HCT116 (cell line): Measurements from ENCODE around the gene CEND1. TPM values are rescaled to one million over a fixed set of nuclear protein-coding genes. Genes with fewer than 3 reads are reported as not detected.
A peak's percentile ranks its signal among the peaks of the same experiment; 100 is the strongest.

Experiments used
- ATAC-seq: fragments of 200-7000 bp; cut with Tn5 transposase; 2 replicates; pipeline ENCODE4 v1.9.1; 2020; ENCODE audit warnings: mild to moderate bottlenecking, moderate library complexity
- BruUV-seq: library from RNA; stranded (reverse); fragments of 400-500 nt; replicated peaks from 2 replicates; lab custom pipeline; 2021; lab: Mats Ljungman, UMichigan
- CTCF ChIA-PET: fragments of 300-600 bp; sonication (Branson Sonifier 250); formaldehyde crosslinking; loops from one replicate; lab custom pipeline; 2021; ENCODE audit warnings: antibody characterized with exemption; lab: Charles Lee
- POLR2A ChIA-PET: fragments of 300-600, 350-600 bp; sonication (Branson Sonifier 250); formaldehyde crosslinking; loops from one replicate; lab custom pipeline; 2021; ENCODE audit warnings: antibody characterized with exemption; lab: Charles Lee
- RAD21 ChIA-PET, 2 experiments: fragments of 300-600 bp; sonication (Branson Sonifier 250); formaldehyde crosslinking; loops; one replicate each; lab custom pipeline; 2023; ENCODE audit warnings: low total read pairs in 2 of 2; ENCODE audit not compliant: uncharacterized antibody in 2 of 2, unreplicated experiment in 2 of 2, low non-redundant PET in 1 of 2; lab: Charles Lee
- DNase-seq: peaks from one replicate; pipeline ENCODE4 v3.0.0-alpha.2; 2010; ENCODE audit warnings: low read depth, low spot score
- H2AFZ ChIP-seq: fragments of 200-600 bp; shearing (Covaris generic), sonication (generic); 2 replicates; pipeline ENCODE4 v1.6.1; 2017; ENCODE audit warnings: low read depth, mixed run types, mixed read lengths, antibody characterized with exemption, low read length; ENCODE audit not compliant: poor library complexity, severe bottlenecking
- H3K27ac ChIP-seq: 2 replicates; pipeline ENCODE4 v1.5.1; 2012; ENCODE audit warnings: low read depth, low read length
- H3K27me3 ChIP-seq: fragments of 200-600 bp; sonication (generic); 2 replicates; pipeline ENCODE4 v1.6.1; 2016; ENCODE audit warnings: mixed run types, low read length, mixed read lengths; ENCODE audit not compliant: insufficient read depth
- H3K36me3 ChIP-seq, 2 experiments: fragments of 200-500 bp in 1 of 2; fragments of 200-600 bp in 1 of 2; sonication (Bioruptor generic) in 1 of 2; sonication (generic) in 1 of 2; 2 replicates each; pipeline versions ENCODE4 v1.5.1 to v1.6.1; 2014 to 2016; ENCODE audit warnings: low read length in 2 of 2, inconsistent platforms in 1 of 2, mixed read lengths in 1 of 2, mixed run types in 1 of 2; ENCODE audit not compliant: insufficient read depth in 2 of 2, control insufficient read depth in 1 of 2
- H3K4me1 ChIP-seq, 2 experiments: fragments of 200-600 bp in 1 of 2; sonication (generic) in 1 of 2; 2 replicates each; pipeline versions ENCODE4 v1.5.1 to v1.6.1; 2012 to 2017; ENCODE audit warnings: low read length in 2 of 2, inconsistent platforms in 1 of 2, mild to moderate bottlenecking in 1 of 2, mixed read lengths in 1 of 2, mixed run types in 1 of 2, moderate library complexity in 1 of 2; ENCODE audit not compliant: insufficient read depth in 2 of 2, control insufficient read depth in 1 of 2
- H3K4me2 ChIP-seq: fragments of 200-600 bp; sonication (generic); 2 replicates; pipeline ENCODE4 v1.6.1; 2017; ENCODE audit warnings: mixed run types, low read length, mixed read lengths
- H3K4me3 ChIP-seq, 2 experiments: fragments of 200-600 bp in 1 of 2; sonication (generic) in 1 of 2; replicated peaks in 1 of 2; 2 replicates each; pipeline ENCODE4 v1.5.1; 2011 to 2016; ENCODE audit warnings: low read length in 2 of 2, control low read depth in 1 of 2, low read depth in 1 of 2, mild to moderate bottlenecking in 1 of 2, mixed read lengths in 1 of 2, mixed run types in 1 of 2
- H3K79me2 ChIP-seq: fragments of 200-600 bp; sonication (generic); 2 replicates; pipeline ENCODE4 v1.6.1; 2017; ENCODE audit warnings: mild to moderate bottlenecking, mixed run types, low read length, moderate library complexity, mixed read lengths; ENCODE audit not compliant: insufficient read depth
- H3K9ac ChIP-seq: fragments of 200-600 bp; sonication (generic); 2 replicates; pipeline ENCODE4 v1.6.1; 2016; ENCODE audit warnings: low read length, mixed read lengths
- H3K9me2 ChIP-seq: fragments of 200-600 bp; sonication (generic), shearing (Covaris generic); 2 replicates; pipeline ENCODE4 v1.6.1; 2017; ENCODE audit warnings: mixed run types, mild to moderate bottlenecking, moderate library complexity; ENCODE audit not compliant: insufficient read depth
- H3K9me3 ChIP-seq, 2 experiments: fragments of 200-500 bp in 1 of 2; fragments of 200-600 bp in 1 of 2; sonication (Bioruptor generic) in 1 of 2; sonication (generic) in 1 of 2; 2 replicates each; pipeline ENCODE4 v1.6.1; 2014 to 2017; ENCODE audit warnings: low read length in 2 of 2, mixed read lengths in 2 of 2, inconsistent platforms in 1 of 2, low read depth in 1 of 2, mild to moderate bottlenecking in 1 of 2, mixed run types in 1 of 2, moderate library complexity in 1 of 2; ENCODE audit not compliant: control insufficient read depth in 1 of 2, insufficient read depth in 1 of 2
- H4K20me1 ChIP-seq: fragments of 200-600 bp; sonication (generic), shearing (Covaris generic); 2 replicates; pipeline ENCODE4 v1.6.1; 2017; ENCODE audit warnings: mixed run types, mild to moderate bottlenecking, moderate library complexity; ENCODE audit not compliant: insufficient read depth
- CBX3 ChIP-seq: IDR thresholded peaks from 2 replicates; pipeline ENCODE4 v1.6.1; 2012; ENCODE audit warnings: low read depth
- EZH2phosphoT487 ChIP-seq: fragments of 200-600 bp; IDR thresholded peaks from 2 replicates; pipeline ENCODE4 v1.6.1; 2018; ENCODE audit warnings: antibody characterized with exemption, borderline replicate concordance
- SIN3A ChIP-seq: IDR thresholded peaks from 2 replicates; pipeline ENCODE4 v1.6.1; 2012; ENCODE audit warnings: low read depth
- SP1 ChIP-seq: IDR thresholded peaks from 2 replicates; pipeline ENCODE4 v1.6.1; 2012; ENCODE audit warnings: low read depth
- intact Hi-C: fragments of 100-400 bp; cut with micrococcal nuclease; formaldehyde crosslinking; loops from 2 replicates; pipeline ENCODE4 v1.10.0; 2022
- total RNA-seq: library from RNA; stranded (reverse); gene quantifications from one replicate; pipeline ENCODE4 v1.2.1, GENCODE V29; 2021; ENCODE audit not compliant: unreplicated experiment
- TF ChIP-seq, protein P1 (sequence below), 3 experiments: fragments of 200-600 bp in 1 of 3; sonication (generic) in 1 of 3; IDR thresholded peaks in 2 of 3; conservative IDR thresholded peaks in 1 of 3; 2 replicates each; pipeline ENCODE4 v1.5.1; 2012 to 2017; ENCODE audit warnings: low read depth in 2 of 3, low read length in 2 of 3, antibody characterized with exemption in 1 of 3, borderline replicate concordance in 1 of 3, control low read depth in 1 of 3, mild to moderate bottlenecking in 1 of 3, mixed read lengths in 1 of 3, mixed run types in 1 of 3, moderate library complexity in 1 of 3; ENCODE audit not compliant: insufficient read depth in 1 of 3

CEND1 gene
- total RNA-seq, 1 experiment from 2014 or later: 0.27 TPM

DNA sequence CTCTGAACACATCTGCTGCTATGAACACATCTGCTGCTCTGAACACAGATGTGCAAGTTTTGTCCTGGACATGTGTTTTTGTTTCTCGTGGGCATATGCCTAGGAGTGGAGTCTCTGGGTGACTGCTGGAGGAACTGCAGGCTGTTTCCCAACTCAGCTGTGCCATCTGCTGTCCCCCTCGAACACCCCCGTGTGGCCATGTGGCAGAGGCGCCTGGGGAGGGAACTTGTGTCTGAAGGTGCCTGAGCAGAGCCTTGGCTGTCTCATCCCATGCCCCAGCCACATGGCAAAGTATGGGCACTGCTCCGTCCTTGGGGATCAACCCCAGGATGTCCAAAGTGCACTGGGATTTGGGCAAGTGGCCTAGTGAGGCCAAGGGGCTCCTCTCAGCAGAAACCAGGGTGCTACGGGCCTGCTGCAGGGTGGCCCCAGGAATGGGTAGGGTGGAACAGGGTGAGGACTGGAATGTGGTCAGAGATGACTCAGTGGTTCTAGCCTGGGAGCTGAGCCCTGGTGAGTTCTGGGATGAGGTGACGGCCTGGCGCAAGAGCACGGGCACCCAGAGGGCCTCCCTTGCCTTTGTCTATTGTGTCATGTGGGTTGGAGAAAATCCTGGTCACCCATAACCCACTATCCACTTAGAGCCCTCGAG is 27.3 kb downstream of the CEND1 start (continued):
- peak; percentile 52; the same call in 1 of the 2 replicates for TF ChIP-seq SIN3A

DNA sequence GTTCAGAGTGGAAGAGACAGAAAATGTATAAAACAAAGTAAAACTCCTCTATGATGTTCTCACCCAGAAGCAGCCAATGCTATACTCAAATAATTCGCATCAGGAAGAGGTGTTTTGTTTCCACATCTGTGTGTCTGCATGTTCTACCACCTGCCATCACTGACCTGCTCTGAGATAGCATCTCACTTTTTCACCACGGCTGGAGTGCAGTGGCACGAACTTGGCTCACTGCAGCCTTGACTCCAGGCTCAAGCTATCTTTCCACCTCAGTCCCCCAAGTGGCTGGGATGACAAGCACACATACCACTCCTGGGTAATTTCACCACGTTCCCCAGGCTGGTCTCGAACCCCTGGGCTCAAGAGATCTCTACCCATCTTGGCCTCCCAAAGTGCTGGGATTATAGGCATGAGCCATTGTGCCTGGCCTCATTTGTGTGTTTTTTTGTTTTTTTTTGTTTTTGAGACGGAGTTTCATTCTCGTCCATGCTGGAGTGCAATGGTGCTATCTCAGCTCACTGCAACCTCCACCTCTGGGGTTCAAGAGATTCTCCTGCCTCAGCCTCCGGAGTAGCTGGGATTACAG is 28.3 kb downstream of the CEND1 start:
- DNase-seq (no peak), ATAC-seq (no peak)
- Histone ChIP-seq H2AFZ (no peak overlapping the region), H4K20me1 (peaks cover 5% of the 10 kb centered on the region; the same call in 1 of the 2 replicates), H3K79me2 (peaks cover 21% of the 10 kb centered on the region), H3K36me3 (peaks cover 41 to 56% of the 10 kb centered on the region in 2 experiments), H3K4me1 (peaks cover 20 to 44% of the 10 kb centered on the region in 2 experiments), H3K4me2 (peak overlapping the region; percentile 94), H3K27ac (peak overlapping the region; percentile 93), H3K9me2 (no peaks in the 10 kb centered on the region), H3K27me3 (no peaks in the 10 kb centered on the region), H3K9me3 (no peaks in the 10 kb centered on the region), H3K4me3 (no peak overlapping the region), H3K9ac (peak overlapping the region; percentile 82)
- no peak for TF ChIP-seq SP1
- no peak for TF ChIP-seq EZH2phosphoT487
- TF ChIP-seq, protein P1, sequence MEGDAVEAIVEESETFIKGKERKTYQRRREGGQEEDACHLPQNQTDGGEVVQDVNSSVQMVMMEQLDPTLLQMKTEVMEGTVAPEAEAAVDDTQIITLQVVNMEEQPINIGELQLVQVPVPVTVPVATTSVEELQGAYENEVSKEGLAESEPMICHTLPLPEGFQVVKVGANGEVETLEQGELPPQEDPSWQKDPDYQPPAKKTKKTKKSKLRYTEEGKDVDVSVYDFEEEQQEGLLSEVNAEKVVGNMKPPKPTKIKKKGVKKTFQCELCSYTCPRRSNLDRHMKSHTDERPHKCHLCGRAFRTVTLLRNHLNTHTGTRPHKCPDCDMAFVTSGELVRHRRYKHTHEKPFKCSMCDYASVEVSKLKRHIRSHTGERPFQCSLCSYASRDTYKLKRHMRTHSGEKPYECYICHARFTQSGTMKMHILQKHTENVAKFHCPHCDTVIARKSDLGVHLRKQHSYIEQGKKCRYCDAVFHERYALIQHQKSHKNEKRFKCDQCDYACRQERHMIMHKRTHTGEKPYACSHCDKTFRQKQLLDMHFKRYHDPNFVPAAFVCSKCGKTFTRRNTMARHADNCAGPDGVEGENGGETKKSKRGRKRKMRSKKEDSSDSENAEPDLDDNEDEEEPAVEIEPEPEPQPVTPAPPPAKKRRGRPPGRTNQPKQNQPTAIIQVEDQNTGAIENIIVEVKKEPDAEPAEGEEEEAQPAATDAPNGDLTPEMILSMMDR (IDR thresholded peaks at IDR 0.05 in 2 of 3, conservative IDR thresholded peaks at IDR 0.05 in 1 of 3; ENCODE audit: borderline replicate concordance in 1 of 3, insufficient read depth in 1 of 3, low read depth in 2 of 3, low read length in 2 of 3): 0 out of 6 replicates have a peak, but pooled peaks of 1 of the 3 experiments have one; percentile 18
- no peak for TF ChIP-seq CBX3
- ChIA-PET POLR2A (interaction anchor here (0.7 to 2.5 kb wide), 2 partner anchors 11 to 22 kb away, joined by 3 to 9 read pairs; no protein-coding TSS in a partner anchor), CTCF (interaction anchor here (1.1 to 1.9 kb wide), 3 partner anchors 13 to 204 kb away, joined by 3 to 10 read pairs (median 3); partner anchors contain the start of gene TALDO1), RAD21 (no interaction called here)
- no TSS peak for BruUV-seq
- intact Hi-C loops: no loop called here
